Fibroblast of villous mesenchyme (primary cell): ENCODE measurements around the gene TRMT44. TPM values are rescaled to one million over a fixed set of nuclear protein-coding genes. Genes with fewer than 3 reads are reported as not detected.

ENCODE experiments used
- DNase-seq: peaks from one replicate; pipeline ENCODE4 v3.0.0-alpha.2; 2010; ENCODE audit warnings: low read depth
- H3K4me3 ChIP-seq: 2 replicates; pipeline ENCODE4 v1.5.1; 2011; ENCODE audit warnings: low read depth, mild to moderate bottlenecking, low read length
- CTCF ChIP-seq: IDR thresholded peaks from 2 replicates; pipeline ENCODE4 v1.5.1; 2012; ENCODE audit warnings: low read depth, mild to moderate bottlenecking, low read length; ENCODE audit not compliant: insufficient read depth
- total RNA-seq: library from RNA; depleted of rRNA; stranded (reverse); fragments of >200 nt; gene quantifications from 2 replicates; pipeline ENCODE4 v1.2.3, GENCODE V29; 2012

Gene TRMT44
- total RNA-seq, 1 donor: 19.4 TPM

- TF ChIP-seq CTCF: no peak
- no peak overlapping the region for H3K4me3 ChIP-seq
- DNase-seq: no peak
These were observed 61.2 kb downstream of the TRMT44 start for GRCh38 chr4:8501781-8502180.

GRCh38 chr4:8502371-8502770 lies 61.8 kb downstream of the TRMT44 start:
- no peak for DNase-seq
- TF ChIP-seq CTCF: no peak
- H3K4me3 ChIP-seq: no peak overlapping the region

GRCh38 chr4:8502836-8503585 lies 62.4 kb downstream of the TRMT44 start:
- TF ChIP-seq CTCF: no peak
- H3K4me3 ChIP-seq: no peak overlapping the region
- peak; percentile 53 for DNase-seq

GRCh38 chr4:8503801-8504200 lies 63.2 kb downstream of the TRMT44 start:
- H3K4me3 ChIP-seq: no peak overlapping the region
- no peak for TF ChIP-seq CTCF
- no peak for DNase-seq

- H3K4me3 ChIP-seq: no peak overlapping the region
- DNase-seq: no peak
- TF ChIP-seq CTCF: no peak
These were observed 63.9 kb downstream of the TRMT44 start for GRCh38 chr4:8504279-8505007.

GRCh38 chr4:8505229-8505628 lies 64.7 kb downstream of the TRMT44 start:
- no peak overlapping the region for H3K4me3 ChIP-seq
- no peak for DNase-seq
- no peak for TF ChIP-seq CTCF
